Ishikawa (cell line): Measurements from ENCODE around the gene VWA3A.

Experiments
- CEBPB ChIP-seq: IDR thresholded peaks from 2 replicates; pipeline ENCODE4 v1.6.1; 2012
- CREB1 ChIP-seq: IDR thresholded peaks from 2 replicates; pipeline ENCODE4 v1.6.1; 2012; ENCODE audit warnings: low read depth
- EGR1 ChIP-seq: IDR thresholded peaks from 2 replicates; pipeline ENCODE4 v1.6.1; 2012
- EP300 ChIP-seq: IDR thresholded peaks from 2 replicates; pipeline ENCODE4 v1.6.1; 2012; ENCODE audit warnings: borderline replicate concordance
- FOXM1 ChIP-seq: IDR thresholded peaks from 2 replicates; pipeline ENCODE4 v1.6.1; 2012; ENCODE audit warnings: low read depth, borderline replicate concordance
- MAX ChIP-seq: IDR thresholded peaks from 2 replicates; pipeline ENCODE4 v1.6.1; 2012
- NFIC ChIP-seq: IDR thresholded peaks from 2 replicates; pipeline ENCODE4 v1.6.1; 2012
- RAD21 ChIP-seq: IDR thresholded peaks from 2 replicates; pipeline ENCODE4 v1.6.1; 2012; ENCODE audit warnings: low read depth
- REST ChIP-seq: IDR thresholded peaks from 2 replicates; pipeline ENCODE4 v1.6.1; 2012; ENCODE audit warnings: low read depth, mild to moderate bottlenecking
- TAF1 ChIP-seq: IDR thresholded peaks from 2 replicates; pipeline ENCODE4 v1.6.1; 2012; ENCODE audit warnings: low read depth, mild to moderate bottlenecking
- TCF12 ChIP-seq: IDR thresholded peaks from 2 replicates; pipeline ENCODE4 v1.6.1; 2012; ENCODE audit warnings: low read depth
- TEAD4 ChIP-seq: IDR thresholded peaks from 2 replicates; pipeline ENCODE4 v1.6.1; 2012
- YY1 ChIP-seq: IDR thresholded peaks from 2 replicates; pipeline ENCODE4 v1.6.1; 2012; ENCODE audit warnings: low read depth
- ZBTB7A ChIP-seq: IDR thresholded peaks from 2 replicates; pipeline ENCODE4 v1.6.1; 2012; ENCODE audit warnings: low read depth
- TF ChIP-seq, protein P1 (sequence below): IDR thresholded peaks from 2 replicates; pipeline ENCODE4 v1.6.1; 2012

Gene VWA3A

DNA sequence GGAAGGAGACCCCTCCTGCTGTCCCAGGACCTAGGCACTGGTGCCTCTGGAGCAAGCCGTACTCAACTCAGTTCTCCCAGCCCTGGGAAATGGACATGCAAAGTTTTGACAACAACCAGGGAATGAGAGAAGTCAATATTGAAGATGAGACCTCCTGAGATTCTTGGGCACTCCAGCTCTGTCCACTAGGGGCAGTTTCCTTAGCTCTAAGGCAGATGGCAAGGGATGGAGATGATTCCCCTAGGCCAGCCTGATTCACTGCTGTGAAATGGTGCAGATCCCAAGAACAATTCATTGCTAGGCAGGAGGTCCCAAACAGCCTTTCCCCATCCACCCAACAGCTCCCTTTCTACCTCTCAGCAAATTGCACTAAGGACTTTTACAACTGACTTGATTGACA is 49.4 kb downstream of the VWA3A start:
- TF ChIP-seq EGR1 (no peak), TCF12 (no peak), NFIC (no peak), TEAD4 (no peak), YY1 (no peak), EP300 (no peak), RAD21 (no peak), CREB1 (no peak), MAX (no peak), REST (no peak), CEBPB (no peak)
- TF ChIP-seq, protein P1, sequence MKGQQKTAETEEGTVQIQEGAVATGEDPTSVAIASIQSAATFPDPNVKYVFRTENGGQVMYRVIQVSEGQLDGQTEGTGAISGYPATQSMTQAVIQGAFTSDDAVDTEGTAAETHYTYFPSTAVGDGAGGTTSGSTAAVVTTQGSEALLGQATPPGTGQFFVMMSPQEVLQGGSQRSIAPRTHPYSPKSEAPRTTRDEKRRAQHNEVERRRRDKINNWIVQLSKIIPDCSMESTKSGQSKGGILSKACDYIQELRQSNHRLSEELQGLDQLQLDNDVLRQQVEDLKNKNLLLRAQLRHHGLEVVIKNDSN: no peak

- TF ChIP-seq, protein P1: no peak
- TF ChIP-seq CREB1 (no peak), EP300 (no peak), REST (no peak), TEAD4 (no peak), EGR1 (no peak), TCF12 (no peak), RAD21 (no peak)
These were observed 52.2 kb downstream of the VWA3A start for GRCh38 chr16:22144520-22144919.

DNA sequence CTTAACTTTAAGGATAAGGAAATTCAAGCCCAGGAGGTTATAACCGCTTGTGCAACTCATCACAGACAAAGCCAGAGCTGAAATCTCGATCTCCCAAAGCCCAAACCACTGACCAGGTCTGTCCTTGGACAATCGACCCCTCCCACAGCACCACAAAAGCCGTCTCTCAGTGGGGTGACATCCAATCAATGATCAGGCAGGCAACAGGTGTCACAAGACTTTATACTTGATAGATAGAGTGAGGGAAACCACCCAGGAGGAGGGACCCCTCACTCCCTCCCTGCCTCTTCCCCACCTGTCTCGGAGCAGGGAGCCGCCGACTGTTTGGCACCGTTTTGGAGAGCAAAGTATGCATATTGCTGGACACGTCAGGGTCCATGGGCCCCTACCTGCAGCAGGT is 55.5 kb downstream of the VWA3A start:
- no peak for TF ChIP-seq TEAD4
- TF ChIP-seq EGR1: no peak
- TF ChIP-seq EP300: no peak
- no peak for TF ChIP-seq FOXM1
- TF ChIP-seq TCF12: no peak
- TF ChIP-seq TAF1: no peak
- no peak for TF ChIP-seq MAX

DNA sequence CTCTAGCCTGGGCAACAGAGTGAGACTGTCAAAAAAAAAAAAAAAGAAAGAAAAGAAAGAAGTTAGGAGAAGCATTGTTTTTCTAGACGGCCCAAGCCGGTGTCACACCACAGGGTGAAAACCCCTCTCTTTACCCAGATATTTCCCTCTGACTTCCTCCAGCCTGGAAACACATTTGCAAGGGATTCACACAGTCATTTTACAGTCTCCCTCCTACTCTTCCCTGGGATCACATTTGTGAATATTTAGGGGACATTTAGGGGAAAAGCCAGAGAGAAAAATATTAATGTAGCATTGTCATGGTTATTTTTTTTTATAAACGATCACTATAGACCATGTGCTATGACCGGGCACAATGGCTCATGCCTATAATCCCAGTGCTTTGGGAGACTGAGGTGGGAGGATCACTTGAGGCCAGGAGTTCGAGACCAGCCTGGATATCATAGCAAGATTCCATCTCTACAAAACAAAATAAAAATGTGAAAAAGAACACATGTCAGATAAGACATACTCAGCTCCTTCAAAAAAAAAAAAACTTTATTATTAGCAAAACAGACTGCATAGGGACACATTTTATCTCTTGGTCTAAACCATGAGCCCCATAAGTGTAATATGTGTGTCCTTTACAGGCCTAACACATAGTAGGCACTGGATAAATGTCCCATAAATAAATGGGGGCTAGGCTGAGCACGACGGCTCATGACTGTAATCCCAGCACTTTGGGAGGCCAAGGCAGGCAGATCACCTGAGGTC is 59.1 kb downstream of the VWA3A start:
- TF ChIP-seq RAD21: no peak
- TF ChIP-seq CEBPB: no peak
- no peak for TF ChIP-seq YY1
- TF ChIP-seq FOXM1: no peak
- TF ChIP-seq MAX: no peak
- TF ChIP-seq TAF1: no peak
- no peak for TF ChIP-seq CREB1
- TF ChIP-seq TCF12: no peak
- TF ChIP-seq ZBTB7A: no peak
- TF ChIP-seq TEAD4: no peak
- TF ChIP-seq EGR1: no peak
- no peak for TF ChIP-seq REST
- TF ChIP-seq, protein P1: no peak
- TF ChIP-seq EP300: no peak
- TF ChIP-seq NFIC: no peak
